Retinal pigment epithelial cell (primary cell): ENCODE data around the gene MPZL3.

Experiments used
- DNase-seq: peaks from one replicate; pipeline ENCODE4 v3.0.0-alpha.2; 2010; ENCODE audit warnings: low read depth
- H3K4me3 ChIP-seq: 2 replicates; pipeline ENCODE4 v1.5.1; 2011; ENCODE audit warnings: mild to moderate bottlenecking, low read length, control low read depth, moderate library complexity
- CTCF ChIP-seq: conservative IDR thresholded peaks from 2 replicates; pipeline ENCODE4 v1.5.1; 2011; ENCODE audit warnings: low read depth, low read length, control low read depth, inconsistent platforms

MPZL3 gene

GRCh38 chr11:118251858-118252652 is at the start of gene MPZL3:
TSS of gene MPZL3 (minus strand) at chr11:118252365. CDS start at chr11:118252294, 71 bp downstream.
- DNase-seq, result peak; percentile 19
- peak within 1 kb of the TSS; percentile 94 for H3K4me3 ChIP-seq
- no peak for TF ChIP-seq CTCF

- H3K4me3 ChIP-seq, result no peak overlapping the region
- no peak for TF ChIP-seq CTCF
- DNase-seq, result no peak
These were observed 49.5 kb upstream of the MPZL3 start for GRCh38 chr11:118301600-118302195.

DNA sequence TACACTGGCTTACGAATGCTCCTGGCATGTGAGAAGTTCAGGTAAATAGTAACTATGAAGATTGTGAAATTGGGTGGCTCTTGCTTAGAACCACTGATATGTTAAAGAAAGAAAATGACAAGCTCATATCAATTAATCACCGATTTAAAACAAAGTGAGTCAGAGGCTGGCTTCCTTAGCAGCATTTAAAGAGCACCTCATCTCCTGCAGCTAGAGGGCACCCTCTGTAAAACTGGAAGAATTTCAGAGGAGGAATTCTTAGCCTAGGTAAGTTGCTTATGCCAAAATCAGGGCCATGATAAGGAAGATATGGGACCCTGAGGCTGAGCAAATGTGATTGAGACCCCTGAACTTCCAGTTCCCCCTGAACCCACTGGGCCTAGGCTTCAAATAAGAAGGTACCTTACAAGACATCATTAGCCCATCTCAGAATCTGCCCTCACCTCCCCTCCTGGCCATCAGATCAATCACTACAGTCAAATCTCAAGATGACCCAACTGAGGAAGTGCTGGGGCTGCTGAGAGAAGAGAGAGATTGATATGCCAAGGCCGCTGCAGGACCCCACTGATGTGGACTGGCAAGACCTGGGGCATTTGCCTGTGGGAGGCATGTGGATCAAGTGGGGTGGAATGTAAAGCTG is 43.8 kb upstream of the MPZL3 start:
- TF ChIP-seq CTCF, result peak; percentile 70
- H3K4me3 ChIP-seq, result no peak overlapping the region
- DNase-seq, result no peak

DNA sequence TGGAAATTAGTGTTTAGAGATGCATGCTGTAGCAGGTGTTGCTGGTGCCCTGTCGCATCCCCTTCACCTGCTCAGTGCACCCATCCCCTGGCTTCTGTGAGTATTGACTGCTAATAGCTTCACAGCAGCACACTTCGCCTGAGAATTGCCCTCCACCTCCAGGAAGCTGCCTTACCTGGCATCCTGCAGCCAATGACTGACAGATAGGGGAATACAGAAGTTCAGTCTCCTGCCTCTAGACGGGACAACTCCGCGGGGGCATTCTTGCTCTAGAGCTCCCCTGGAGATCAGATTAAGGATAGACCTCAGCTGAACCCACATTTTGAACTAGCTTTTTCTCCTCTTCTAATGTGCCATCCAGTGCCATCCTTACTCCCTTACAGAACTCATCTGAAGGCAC is 43.0 kb upstream of the MPZL3 start:
- DNase-seq, result no peak
- H3K4me3 ChIP-seq, result no peak overlapping the region
- no peak for TF ChIP-seq CTCF

DNA sequence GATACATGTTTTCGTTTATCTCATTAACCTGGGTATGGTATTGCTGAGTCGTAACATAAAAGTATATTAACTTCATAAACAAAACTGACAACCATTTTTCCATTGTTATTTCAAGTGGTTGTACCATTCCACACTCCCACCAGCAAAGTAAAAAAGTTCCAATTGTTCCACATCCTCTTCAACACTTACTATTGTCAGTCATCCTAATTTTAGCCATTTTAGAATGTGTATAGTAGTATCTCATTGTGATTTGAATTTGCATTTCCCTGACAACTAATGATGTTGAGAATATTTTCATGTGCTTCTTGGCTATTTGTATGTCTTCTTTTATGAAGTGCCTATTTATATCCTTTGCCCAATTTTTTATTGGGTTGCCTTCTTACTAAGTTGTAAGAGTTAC is 41.9 kb upstream of the MPZL3 start:
- TF ChIP-seq CTCF, result no peak
- H3K4me3 ChIP-seq, result no peak overlapping the region
- DNase-seq, result no peak

DNA sequence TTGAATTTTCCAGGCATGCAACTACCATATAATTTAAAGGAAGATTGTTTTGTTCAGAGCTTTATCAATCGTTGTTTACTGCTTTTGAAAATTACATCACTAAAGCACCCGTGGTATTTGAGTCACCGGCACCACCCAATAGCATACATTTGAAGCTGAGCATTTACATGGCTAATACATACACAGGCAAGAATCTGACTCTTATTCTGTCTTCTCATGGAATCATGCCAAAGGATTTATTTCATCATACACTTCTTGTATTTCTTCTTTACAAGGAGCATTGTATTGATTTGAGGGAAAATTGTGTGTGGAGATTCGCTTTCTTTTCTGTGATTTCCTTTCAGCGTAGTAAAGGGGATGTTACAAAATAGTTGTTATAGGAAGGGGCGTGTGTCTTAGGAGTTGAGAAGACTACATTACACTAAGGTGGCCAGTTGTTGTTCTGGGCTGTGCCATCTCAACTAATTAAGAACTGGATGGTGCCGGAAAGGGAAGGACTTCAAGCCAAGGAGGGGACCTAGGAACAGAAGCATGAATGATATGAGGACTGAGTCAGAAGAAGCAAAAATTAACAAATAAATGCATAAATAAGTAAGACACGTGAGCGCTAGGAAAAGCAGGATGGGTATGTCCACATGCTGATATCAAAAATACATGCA is 39.4 kb upstream of the MPZL3 start:
- no peak for TF ChIP-seq CTCF
- no peak overlapping the region for H3K4me3 ChIP-seq

More for the DNA sequence above, 39.4 kb upstream of the MPZL3 start:
- no peak for DNase-seq
